Osteoblast (primary cell): ENCODE measurements around the gene SLC18A3. TPM values are rescaled to one million over a fixed set of nuclear protein-coding genes. Genes with fewer than 3 reads are reported as not detected.

Experiments
- DNase-seq: peaks from one replicate; pipeline ENCODE4 v3.0.0; 2011; ENCODE audit warnings: low spot score, mixed read lengths; ENCODE audit not compliant: insufficient read length; ENCODE audit errors: missing footprints
- H2AFZ ChIP-seq: 2 replicates; pipeline ENCODE4 v1.6.0; 2011; ENCODE audit warnings: mild to moderate bottlenecking, low read length
- H3K27ac ChIP-seq: 2 replicates; pipeline ENCODE4 v1.5.1; 2011; ENCODE audit warnings: mild to moderate bottlenecking, low read depth, low read length, moderate library complexity
- H3K27me3 ChIP-seq: 2 replicates; pipeline ENCODE4 v1.6.0; 2012; ENCODE audit warnings: mild to moderate bottlenecking, control low read depth, inconsistent platforms, low read length, moderate library complexity; ENCODE audit not compliant: insufficient read depth
- H3K36me3 ChIP-seq: 2 replicates; pipeline ENCODE4 v1.5.1; 2011; ENCODE audit warnings: mild to moderate bottlenecking, low read length, control low read depth, moderate library complexity; ENCODE audit not compliant: insufficient read depth
- H3K4me1 ChIP-seq: 2 replicates; pipeline ENCODE4 v1.5.1; 2011; ENCODE audit warnings: mild to moderate bottlenecking, low read length, control low read depth, moderate library complexity; ENCODE audit not compliant: insufficient read depth
- H3K4me2 ChIP-seq: 2 replicates; pipeline ENCODE4 v1.6.0; 2011; ENCODE audit warnings: mild to moderate bottlenecking, low read length; ENCODE audit not compliant: insufficient read depth
- H3K4me3 ChIP-seq: fragments of 200-600 bp; sonication (generic); 3 replicates; pipeline ENCODE4 v1.5.1; 2012; ENCODE audit warnings: mild to moderate bottlenecking, low read length, inconsistent platforms; ENCODE audit not compliant: insufficient read depth
- H3K79me2 ChIP-seq: 2 replicates; pipeline ENCODE4 v1.6.0; 2012; ENCODE audit warnings: mild to moderate bottlenecking, low read length, control low read depth, inconsistent platforms; ENCODE audit not compliant: insufficient read depth
- H3K9me3 ChIP-seq: 2 replicates; pipeline ENCODE4 v1.5.1; 2011; ENCODE audit warnings: low read depth, low read length, control low read depth
- H4K20me1 ChIP-seq: 2 replicates; pipeline ENCODE4 v1.6.0; 2012; ENCODE audit warnings: mild to moderate bottlenecking, low read length, control low read depth; ENCODE audit not compliant: insufficient read depth
- total RNA-seq: library from RNA; depleted of rRNA; stranded (reverse); fragments of >200 nt; gene quantifications from 2 replicates; pipeline ENCODE4 v1.2.3, GENCODE V29; 2012
- TF ChIP-seq, protein P1 (sequence below): IDR thresholded peaks from 2 replicates; pipeline ENCODE4 v1.5.1; 2011; ENCODE audit warnings: mild to moderate bottlenecking, low read depth, low read length, moderate library complexity; ENCODE audit errors: extremely low read depth

Gene SLC18A3
- total RNA-seq, 1 donor: not detected

- Histone ChIP-seq H3K27me3 (peaks cover 24% of the 10 kb centered on the region), H4K20me1 (no peaks in the 10 kb centered on the region), H3K4me2 (no peak overlapping the region), H3K27ac (no peak overlapping the region), H2AFZ (no peak overlapping the region), H3K79me2 (no peaks in the 10 kb centered on the region), H3K4me1 (no peaks in the 10 kb centered on the region), H3K4me3 (no peak overlapping the region), H3K9me3 (no peaks in the 10 kb centered on the region), H3K36me3 (no peaks in the 10 kb centered on the region)
- TF ChIP-seq, protein P1, sequence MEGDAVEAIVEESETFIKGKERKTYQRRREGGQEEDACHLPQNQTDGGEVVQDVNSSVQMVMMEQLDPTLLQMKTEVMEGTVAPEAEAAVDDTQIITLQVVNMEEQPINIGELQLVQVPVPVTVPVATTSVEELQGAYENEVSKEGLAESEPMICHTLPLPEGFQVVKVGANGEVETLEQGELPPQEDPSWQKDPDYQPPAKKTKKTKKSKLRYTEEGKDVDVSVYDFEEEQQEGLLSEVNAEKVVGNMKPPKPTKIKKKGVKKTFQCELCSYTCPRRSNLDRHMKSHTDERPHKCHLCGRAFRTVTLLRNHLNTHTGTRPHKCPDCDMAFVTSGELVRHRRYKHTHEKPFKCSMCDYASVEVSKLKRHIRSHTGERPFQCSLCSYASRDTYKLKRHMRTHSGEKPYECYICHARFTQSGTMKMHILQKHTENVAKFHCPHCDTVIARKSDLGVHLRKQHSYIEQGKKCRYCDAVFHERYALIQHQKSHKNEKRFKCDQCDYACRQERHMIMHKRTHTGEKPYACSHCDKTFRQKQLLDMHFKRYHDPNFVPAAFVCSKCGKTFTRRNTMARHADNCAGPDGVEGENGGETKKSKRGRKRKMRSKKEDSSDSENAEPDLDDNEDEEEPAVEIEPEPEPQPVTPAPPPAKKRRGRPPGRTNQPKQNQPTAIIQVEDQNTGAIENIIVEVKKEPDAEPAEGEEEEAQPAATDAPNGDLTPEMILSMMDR: no peak
- DNase-seq: no peak
These were observed 44.1 kb downstream of the SLC18A3 start for GRCh38 chr10:49654036-49654693.

GRCh38 chr10:49655099-49655498 lies 45.0 kb downstream of the SLC18A3 start:
- TF ChIP-seq, protein P1: no peak
- Histone ChIP-seq H3K9me3 (no peaks in the 10 kb centered on the region), H4K20me1 (no peaks in the 10 kb centered on the region), H2AFZ (peak overlapping the region; percentile 56), H3K27ac (no peak overlapping the region), H3K4me2 (no peak overlapping the region), H3K4me1 (no peaks in the 10 kb centered on the region), H3K27me3 (peaks cover 24% of the 10 kb centered on the region), H3K36me3 (no peaks in the 10 kb centered on the region), H3K79me2 (no peaks in the 10 kb centered on the region), H3K4me3 (no peak overlapping the region)
- no peak for DNase-seq

- Histone ChIP-seq H3K4me3 (no peak overlapping the region), H2AFZ (no peak overlapping the region), H3K36me3 (no peaks in the 10 kb centered on the region), H3K4me2 (no peak overlapping the region), H3K27me3 (peaks cover 24% of the 10 kb centered on the region), H3K27ac (no peak overlapping the region), H4K20me1 (no peaks in the 10 kb centered on the region), H3K4me1 (no peaks in the 10 kb centered on the region), H3K79me2 (no peaks in the 10 kb centered on the region), H3K9me3 (no peaks in the 10 kb centered on the region)
- TF ChIP-seq, protein P1: no peak
- no peak for DNase-seq
These were observed 46.9 kb downstream of the SLC18A3 start for GRCh38 chr10:49656845-49657493.

GRCh38 chr10:49657606-49658005 lies 47.5 kb downstream of the SLC18A3 start:
- H3K9me3 ChIP-seq: no peaks in the 10 kb centered on the region
- H3K79me2 ChIP-seq: no peaks in the 10 kb centered on the region
- no peaks in the 10 kb centered on the region for H4K20me1 ChIP-seq
- H3K27me3 ChIP-seq: peaks cover 24% of the 10 kb centered on the region
- H2AFZ ChIP-seq: no peak overlapping the region
- TF ChIP-seq, protein P1: no peak
- no peak overlapping the region for H3K27ac ChIP-seq
- H3K4me2 ChIP-seq: no peak overlapping the region
- no peaks in the 10 kb centered on the region for H3K4me1 ChIP-seq
- no peak overlapping the region for H3K4me3 ChIP-seq
- H3K36me3 ChIP-seq: no peaks in the 10 kb centered on the region
- DNase-seq: no peak
